Hepatocyte (in vitro differentiated cells): Measurements from ENCODE around the gene INSRR. TPM values are rescaled to one million over a fixed set of nuclear protein-coding genes. Genes with fewer than 3 reads are reported as not detected.

ENCODE experiments used
- DNase-seq: peaks from one replicate; pipeline ENCODE4 v3.0.0-alpha.2; 2016; ENCODE audit warnings: low spot score
- H2AFZ ChIP-seq: fragments of 200-600 bp; sonication (generic); 2 replicates; pipeline ENCODE4 v1.6.0; 2016; ENCODE audit warnings: antibody characterized with exemption, mild to moderate bottlenecking
- H3K27ac ChIP-seq: fragments of 200-600 bp; sonication (generic); 2 replicates; pipeline ENCODE4 v1.5.1; 2016; ENCODE audit warnings: mild to moderate bottlenecking
- H3K27me3 ChIP-seq: fragments of 200-600 bp; sonication (generic); 2 replicates; pipeline ENCODE4 v1.6.1; 2016
- H3K36me3 ChIP-seq: fragments of 200-600 bp; sonication (generic); replicated peaks from 2 replicates; pipeline ENCODE4 v1.5.1; 2016; ENCODE audit warnings: low read depth; ENCODE audit not compliant: insufficient read depth
- H3K4me1 ChIP-seq: fragments of 200-600 bp; sonication (generic); 2 replicates; pipeline ENCODE4 v1.5.1; 2016; ENCODE audit warnings: mild to moderate bottlenecking, moderate library complexity; ENCODE audit not compliant: insufficient read depth
- H3K4me2 ChIP-seq: fragments of 200-600 bp; sonication (generic); 2 replicates; pipeline ENCODE4 v1.6.0; 2016
- H3K4me3 ChIP-seq: fragments of 200-600 bp; sonication (generic); 2 replicates; pipeline ENCODE4 v1.5.1; 2016; ENCODE audit warnings: mild to moderate bottlenecking
- H3K79me2 ChIP-seq: fragments of 200-600 bp; sonication (generic); 2 replicates; pipeline ENCODE4 v1.6.0; 2017; ENCODE audit warnings: mild to moderate bottlenecking
- H3K9me2 ChIP-seq: fragments of 200-600 bp; sonication (generic); replicated peaks from 2 replicates; pipeline ENCODE4 v1.6.0; 2017; ENCODE audit warnings: mild to moderate bottlenecking; ENCODE audit not compliant: insufficient read depth
- H3K9me3 ChIP-seq: fragments of 200-600 bp; sonication (generic); 2 replicates; pipeline ENCODE4 v1.5.1; 2016; ENCODE audit warnings: low read depth, mild to moderate bottlenecking
- H4K20me1 ChIP-seq: fragments of 200-600 bp; sonication (generic); 2 replicates; pipeline ENCODE4 v1.6.0; 2016; ENCODE audit warnings: mild to moderate bottlenecking; ENCODE audit not compliant: insufficient read depth, poor library complexity, severe bottlenecking
- CTCF ChIP-seq: fragments of 200-600 bp; sonication (generic); IDR thresholded peaks from 2 replicates; pipeline ENCODE4 v1.5.1; 2016; ENCODE audit warnings: antibody characterized with exemption, mild to moderate bottlenecking; ENCODE audit not compliant: poor library complexity
- EZH2 ChIP-seq: fragments of 200-600 bp; sonication (generic); IDR thresholded peaks from 2 replicates; pipeline ENCODE4 v1.6.1; 2016; ENCODE audit warnings: antibody characterized with exemption, mild to moderate bottlenecking, borderline replicate concordance
- EZH2phosphoT487 ChIP-seq: fragments of 200-600 bp; sonication (generic); IDR thresholded peaks from one replicate; pipeline ENCODE4 v1.6.1; 2018; ENCODE audit warnings: antibody characterized with exemption, mild to moderate bottlenecking, low read depth, moderate library complexity; ENCODE audit not compliant: unreplicated experiment, severe bottlenecking
- WGBS: methylation state at CpG from one replicate; pipeline ENCODE4 v1.1.6; 2016; ENCODE audit warnings: low lambda C conversion rate; ENCODE audit errors: missing lambda C conversion rate; 5-methylcytosine and 5-hydroxymethylcytosine counted together
- polyA plus RNA-seq: library from polyadenylated mRNA; unstranded; fragments of >200 nt; fragmentation: Nextera tagmentation; extraction: Ambion mirVana; gene quantifications from 2 replicates; pipeline ENCODE4 v1.2.1, GENCODE V29; 2016
- total RNA-seq: library from RNA; depleted of rRNA; stranded (reverse); fragments of >200 nt; gene quantifications from 2 replicates; pipeline ENCODE4 v1.2.3, GENCODE V29; 2014

INSRR gene
- total and polyA plus RNA-seq, 2 experiments from 2014 or later, result not detected

- Histone ChIP-seq H3K4me3 (no peak overlapping the region), H3K27ac (no peak overlapping the region)
- 79% methylated on average over 9 of the region's 10 CpGs for WGBS
Observed at GRCh38 chr1:156815961-156816422, 42.9 kb downstream of the INSRR start.

GRCh38 chr1:156815307-156815826 is 43.5 kb downstream of the INSRR start:
- no peak overlapping the region for H3K4me3 ChIP-seq
- H3K4me1 ChIP-seq, result peaks cover 20% of the 10 kb centered on the region
- peak; percentile 43 for DNase-seq
- no peaks in the 10 kb centered on the region for H3K9me3 ChIP-seq
- WGBS, result 70% methylated on average over 5 of the region's 5 CpGs
- no peaks in the 10 kb centered on the region for H3K36me3 ChIP-seq
- no peaks in the 10 kb centered on the region for H3K9me2 ChIP-seq
- no peaks in the 10 kb centered on the region for H3K79me2 ChIP-seq
- H3K27me3 ChIP-seq, result peaks cover 6% of the 10 kb centered on the region
- no peak overlapping the region for H3K27ac ChIP-seq
- H4K20me1 ChIP-seq, result no peaks in the 10 kb centered on the region
- H3K4me2 ChIP-seq, result no peak overlapping the region
- H2AFZ ChIP-seq, result no peak overlapping the region
- TF ChIP-seq CTCF (no peak), EZH2 (no peak), EZH2phosphoT487 (no peak)

More at GRCh38 chr1:156815961-156816422, 42.9 kb downstream of the INSRR start:
- Histone ChIP-seq H4K20me1 (no peaks in the 10 kb centered on the region), H3K9me2 (no peaks in the 10 kb centered on the region), H3K79me2 (no peaks in the 10 kb centered on the region), H3K36me3 (no peaks in the 10 kb centered on the region), H3K4me1 (peaks cover 20% of the 10 kb centered on the region), H2AFZ (no peak overlapping the region), H3K9me3 (no peaks in the 10 kb centered on the region), H3K27me3 (peaks cover 6% of the 10 kb centered on the region), H3K4me2 (no peak overlapping the region)
- TF ChIP-seq EZH2phosphoT487, result no peak
- no peak for TF ChIP-seq EZH2
- no peak for TF ChIP-seq CTCF
- DNase-seq, result no peak

- H3K9me2 ChIP-seq, result no peaks in the 10 kb centered on the region
- peaks cover 20% of the 10 kb centered on the region for H3K4me1 ChIP-seq
- TF ChIP-seq CTCF, result no peak
- no peak for TF ChIP-seq EZH2phosphoT487
- no peaks in the 10 kb centered on the region for H3K36me3 ChIP-seq
- no peak for DNase-seq
- H2AFZ ChIP-seq, result peak overlapping the region; percentile 29
- 83% methylated on average over 7 of the region's 7 CpGs for WGBS
- H3K9me3 ChIP-seq, result no peaks in the 10 kb centered on the region
- H3K4me2 ChIP-seq, result peak overlapping the region; percentile 84
- no peak overlapping the region for H3K4me3 ChIP-seq
- H3K27ac ChIP-seq, result no peak overlapping the region
- H3K79me2 ChIP-seq, result no peaks in the 10 kb centered on the region
- H3K27me3 ChIP-seq, result peaks cover 6% of the 10 kb centered on the region
- H4K20me1 ChIP-seq, result no peaks in the 10 kb centered on the region
Observed at GRCh38 chr1:156814571-156815260, 44.2 kb downstream of the INSRR start.
